ENCODE data around the gene SCAF4.
"Not testable (repeated sequence)": the region's sequence is repeated elsewhere in the genome, so short reads cannot be mapped to it uniquely, and the experiment has no call there.

SCAF4 gene

GRCh38 chr21:31650930-31651329, 81.0 kb downstream of the SCAF4 start:
- CTCF ChIA-PET, result no interaction called here
- POLR2A ChIA-PET, result no interaction called here
- DNase-seq (ENCODE audit: extremely low spot score), result no peak
- TF ChIP-seq, protein P1, sequence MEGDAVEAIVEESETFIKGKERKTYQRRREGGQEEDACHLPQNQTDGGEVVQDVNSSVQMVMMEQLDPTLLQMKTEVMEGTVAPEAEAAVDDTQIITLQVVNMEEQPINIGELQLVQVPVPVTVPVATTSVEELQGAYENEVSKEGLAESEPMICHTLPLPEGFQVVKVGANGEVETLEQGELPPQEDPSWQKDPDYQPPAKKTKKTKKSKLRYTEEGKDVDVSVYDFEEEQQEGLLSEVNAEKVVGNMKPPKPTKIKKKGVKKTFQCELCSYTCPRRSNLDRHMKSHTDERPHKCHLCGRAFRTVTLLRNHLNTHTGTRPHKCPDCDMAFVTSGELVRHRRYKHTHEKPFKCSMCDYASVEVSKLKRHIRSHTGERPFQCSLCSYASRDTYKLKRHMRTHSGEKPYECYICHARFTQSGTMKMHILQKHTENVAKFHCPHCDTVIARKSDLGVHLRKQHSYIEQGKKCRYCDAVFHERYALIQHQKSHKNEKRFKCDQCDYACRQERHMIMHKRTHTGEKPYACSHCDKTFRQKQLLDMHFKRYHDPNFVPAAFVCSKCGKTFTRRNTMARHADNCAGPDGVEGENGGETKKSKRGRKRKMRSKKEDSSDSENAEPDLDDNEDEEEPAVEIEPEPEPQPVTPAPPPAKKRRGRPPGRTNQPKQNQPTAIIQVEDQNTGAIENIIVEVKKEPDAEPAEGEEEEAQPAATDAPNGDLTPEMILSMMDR (IDR thresholded peaks at IDR 0.05; ENCODE audit: control extremely low read depth, extremely low read depth, low read depth, missing control alignments), result no peak

DNA sequence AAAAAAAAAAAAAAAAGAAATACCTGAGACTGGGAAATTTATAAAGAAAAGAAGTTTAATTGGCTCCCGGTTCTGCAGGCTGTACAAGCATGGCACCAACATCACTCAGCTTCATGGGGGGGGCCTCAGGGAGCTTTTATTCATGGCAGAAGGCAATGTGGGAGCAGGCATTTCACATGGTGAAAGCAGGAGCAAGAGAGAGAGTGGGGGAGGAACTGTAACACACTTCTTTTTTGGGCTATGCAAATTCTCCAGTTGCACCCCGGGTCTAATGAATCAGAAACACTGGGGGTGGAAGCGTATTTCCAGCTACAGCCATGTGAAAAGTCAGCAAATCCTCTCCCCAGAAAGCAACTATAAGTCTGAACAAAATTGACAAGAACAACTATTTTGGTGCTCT, 84.3 kb downstream of the SCAF4 start:
- POLR2A ChIA-PET, result interaction anchor here (0.6 kb wide), 1 partner anchor 15 kb away, joined by 3 read pairs; no protein-coding TSS in a partner anchor
- DNase-seq (ENCODE audit: extremely low spot score), result peak; percentile 48
- TF ChIP-seq, protein P1 (IDR thresholded peaks at IDR 0.05; ENCODE audit: control extremely low read depth, extremely low read depth, low read depth, missing control alignments), result no peak
- CTCF ChIA-PET, result interaction anchor here (1.1 kb wide), 1 partner anchor 448 kb away, joined by 3 read pairs; no protein-coding TSS in a partner anchor

DNA sequence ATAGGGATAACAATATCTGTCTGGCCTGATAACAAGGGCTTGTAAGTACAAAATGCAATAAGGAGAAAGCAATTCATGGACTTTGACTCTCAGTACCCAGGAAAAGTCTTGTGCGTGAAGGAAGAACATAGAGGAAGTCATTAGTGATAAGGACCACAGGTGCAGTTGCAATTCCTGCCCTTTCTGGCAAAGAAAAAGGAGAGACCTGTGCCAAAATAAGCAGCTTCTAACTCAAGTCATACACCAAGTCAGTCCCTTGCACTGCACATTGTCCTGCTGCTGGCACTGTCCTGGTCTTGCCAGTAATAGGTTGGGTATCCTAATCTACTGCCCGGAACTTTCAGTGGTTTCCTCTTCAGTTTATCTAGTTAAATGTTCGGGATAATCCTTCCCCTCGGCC, 87.3 kb downstream of the SCAF4 start:
- DNase-seq (ENCODE audit: extremely low spot score), result no peak
- ChIA-PET CTCF (no interaction called here), POLR2A (no interaction called here)
- TF ChIP-seq, protein P1 (IDR thresholded peaks at IDR 0.05; ENCODE audit: control extremely low read depth, extremely low read depth, low read depth, missing control alignments), result no peak

DNA sequence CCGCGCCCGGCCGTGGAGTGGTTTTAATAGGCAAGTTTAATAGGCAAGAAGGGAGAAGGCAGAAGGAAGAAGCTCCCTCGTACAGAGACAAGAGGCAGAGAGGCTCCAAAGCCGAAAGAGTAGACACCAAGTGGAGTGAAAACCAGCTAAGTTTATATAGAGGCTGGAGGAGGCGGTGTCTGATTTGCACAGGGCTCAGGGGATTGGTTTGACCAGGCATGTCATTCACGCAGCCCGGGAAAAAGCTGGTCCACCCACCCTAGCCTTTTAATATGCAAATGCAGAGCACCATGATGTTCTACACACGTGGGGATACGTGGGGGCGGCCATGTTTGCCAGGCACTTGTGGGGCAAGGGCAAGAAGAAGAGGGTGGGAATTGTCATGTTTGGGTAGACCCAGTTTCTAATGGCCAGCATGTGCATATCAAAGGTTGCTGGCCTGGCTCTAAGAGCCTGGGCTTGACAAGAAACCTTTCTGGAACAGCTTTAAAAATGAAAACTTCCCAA, 90.4 kb downstream of the SCAF4 start:
- no peak for DNase-seq (ENCODE audit: extremely low spot score)
- TF ChIP-seq, protein P1 (IDR thresholded peaks at IDR 0.05; ENCODE audit: control extremely low read depth, extremely low read depth, low read depth, missing control alignments), result no peak
- ChIA-PET POLR2A (interaction anchor here (0.7 kb wide), 1 partner anchor 10 kb away, joined by 3 read pairs; no protein-coding TSS in a partner anchor), CTCF (no interaction called here)

- CTCF ChIA-PET, result no interaction called here
- POLR2A ChIA-PET, result no interaction called here
- DNase-seq (ENCODE audit: extremely low spot score), result no peak
- TF ChIP-seq, protein P1 (IDR thresholded peaks at IDR 0.05; ENCODE audit: control extremely low read depth, extremely low read depth, low read depth, missing control alignments), result no peak
These were observed 95.0 kb downstream of the SCAF4 start for GRCh38 chr21:31636874-31637273.

- no peak for DNase-seq (ENCODE audit: extremely low spot score)
- TF ChIP-seq, protein P1 (IDR thresholded peaks at IDR 0.05; ENCODE audit: control extremely low read depth, extremely low read depth, low read depth, missing control alignments), result no peak
- POLR2A ChIA-PET, result no interaction called here
- CTCF ChIA-PET, result interaction anchor here (0.9 kb wide), 1 partner anchor 11 kb away, joined by 4 read pairs; no protein-coding TSS in a partner anchor
These were observed 96.9 kb downstream of the SCAF4 start for GRCh38 chr21:31634993-31635392.

- DNase-seq (ENCODE audit: extremely low spot score); CTCF ChIA-PET: not testable (repeated sequence)
These were observed 100.0 kb downstream of the SCAF4 start for GRCh38 chr21:31631881-31632280.

More at GRCh38 chr21:31631881-31632280, 100.0 kb downstream of the SCAF4 start:
- POLR2A ChIA-PET, result not testable (repeated sequence)
